T-helper 1 cell treated with Interleukin-12 subunit alpha and Interleukin-12 subunit beta and Interleukin-4 antibody, amounts not matched to agents 30 μg/mL and 1 μg/mL, for 36 hours (primary cell): ENCODE results near the gene HOXB6.

Source experiments
- H3K27ac Mint-ChIP-seq: one replicate; pipeline ENCODE4 v1.8.0; 2021; ENCODE audit warnings: mild to moderate bottlenecking, mixed read lengths
- H3K27me3 Mint-ChIP-seq: one replicate; pipeline ENCODE4 v1.8.0; 2021; ENCODE audit warnings: low read depth, mixed read lengths
- H3K36me3 Mint-ChIP-seq: one replicate; pipeline ENCODE4 v1.8.0; 2021; ENCODE audit warnings: low read depth, mixed read lengths
- H3K4me1 Mint-ChIP-seq: one replicate; pipeline ENCODE4 v1.8.0; 2021; ENCODE audit warnings: low read depth, mixed read lengths
- H3K4me3 Mint-ChIP-seq: one replicate; pipeline ENCODE4 v1.8.0; 2021; ENCODE audit warnings: mild to moderate bottlenecking, moderate library complexity, mixed read lengths
- H3K9me3 Mint-ChIP-seq: one replicate; pipeline ENCODE4 v1.8.0; 2021; ENCODE audit warnings: mixed read lengths

Gene HOXB6

DNA sequence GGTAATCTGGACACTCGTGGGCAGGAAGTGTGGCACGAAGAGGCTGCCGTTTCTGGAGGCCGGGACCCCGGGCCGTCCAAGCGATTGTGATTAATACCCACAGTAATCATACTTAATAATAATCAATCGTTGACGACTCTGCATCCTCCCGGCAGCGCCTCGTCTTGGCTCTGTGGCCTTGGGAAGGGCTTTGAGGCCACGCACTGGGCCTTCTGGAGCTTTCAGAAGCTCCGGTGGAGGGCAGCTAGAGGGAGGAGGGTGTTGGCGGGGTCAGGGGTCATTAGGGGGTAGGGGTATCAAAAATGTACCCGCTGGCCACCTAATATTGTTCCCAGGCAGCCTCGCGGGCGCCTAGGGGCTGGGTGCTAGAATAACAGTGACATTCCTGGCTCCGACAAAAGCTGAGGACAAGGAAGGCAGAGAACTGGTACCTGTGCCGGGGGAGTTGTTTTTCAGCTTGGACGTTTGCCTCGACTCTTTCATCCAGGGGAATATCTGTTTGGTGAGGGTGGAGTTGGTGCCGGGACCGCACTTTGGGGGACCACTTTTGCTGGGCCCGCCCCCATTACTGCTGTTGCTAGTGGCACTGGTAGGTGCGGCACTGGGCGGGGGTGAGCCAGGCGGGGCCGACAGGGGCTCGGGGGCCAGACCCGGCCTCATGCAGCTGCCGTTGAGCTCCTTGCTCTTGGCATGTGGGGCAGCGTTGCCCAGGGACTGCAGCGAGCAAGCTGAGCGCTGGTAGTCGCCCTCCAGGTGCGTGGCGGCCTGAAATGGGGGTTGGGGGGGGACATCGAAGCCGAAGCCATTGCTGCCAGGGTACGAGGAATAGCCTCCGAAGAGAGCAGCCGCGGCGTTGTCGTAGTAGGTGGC, 53.0 kb downstream of the HOXB6 start:
- no peak overlapping the region for H3K4me3 Mint-ChIP-seq
- no peaks in the 10 kb centered on the region for H3K9me3 Mint-ChIP-seq
- H3K27ac Mint-ChIP-seq, result no peak overlapping the region

DNA sequence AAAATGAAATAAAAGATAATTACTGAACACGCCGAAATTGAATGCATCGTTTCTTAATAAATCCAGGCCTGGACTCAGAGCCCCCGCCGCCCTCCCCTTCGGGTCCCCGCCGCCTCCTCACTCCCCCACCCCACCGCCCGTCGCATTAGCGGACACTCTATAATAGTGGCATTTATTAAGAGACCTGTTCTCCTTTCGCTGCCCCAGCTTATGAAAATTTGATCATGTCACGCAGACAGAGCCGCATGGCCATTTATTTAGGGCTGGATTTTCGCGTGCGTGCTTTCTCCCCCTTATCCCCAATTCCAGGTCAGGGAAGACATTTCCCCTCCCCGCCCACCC, 53.6 kb downstream of the HOXB6 start:
- H3K4me3 Mint-ChIP-seq, result no peak overlapping the region
- peaks cover 18% of the 10 kb centered on the region for H3K27me3 Mint-ChIP-seq
- H3K4me1 Mint-ChIP-seq, result peaks cover 33% of the 10 kb centered on the region
- H3K27ac Mint-ChIP-seq, result no peak overlapping the region
- H3K9me3 Mint-ChIP-seq, result no peaks in the 10 kb centered on the region
- peaks cover 17% of the 10 kb centered on the region for H3K36me3 Mint-ChIP-seq

More for the DNA sequence above, 53.0 kb downstream of the HOXB6 start:
- H3K4me1 Mint-ChIP-seq, result peaks cover 30% of the 10 kb centered on the region
- peaks cover 24% of the 10 kb centered on the region for H3K27me3 Mint-ChIP-seq
- H3K36me3 Mint-ChIP-seq, result peaks cover 20% of the 10 kb centered on the region

DNA sequence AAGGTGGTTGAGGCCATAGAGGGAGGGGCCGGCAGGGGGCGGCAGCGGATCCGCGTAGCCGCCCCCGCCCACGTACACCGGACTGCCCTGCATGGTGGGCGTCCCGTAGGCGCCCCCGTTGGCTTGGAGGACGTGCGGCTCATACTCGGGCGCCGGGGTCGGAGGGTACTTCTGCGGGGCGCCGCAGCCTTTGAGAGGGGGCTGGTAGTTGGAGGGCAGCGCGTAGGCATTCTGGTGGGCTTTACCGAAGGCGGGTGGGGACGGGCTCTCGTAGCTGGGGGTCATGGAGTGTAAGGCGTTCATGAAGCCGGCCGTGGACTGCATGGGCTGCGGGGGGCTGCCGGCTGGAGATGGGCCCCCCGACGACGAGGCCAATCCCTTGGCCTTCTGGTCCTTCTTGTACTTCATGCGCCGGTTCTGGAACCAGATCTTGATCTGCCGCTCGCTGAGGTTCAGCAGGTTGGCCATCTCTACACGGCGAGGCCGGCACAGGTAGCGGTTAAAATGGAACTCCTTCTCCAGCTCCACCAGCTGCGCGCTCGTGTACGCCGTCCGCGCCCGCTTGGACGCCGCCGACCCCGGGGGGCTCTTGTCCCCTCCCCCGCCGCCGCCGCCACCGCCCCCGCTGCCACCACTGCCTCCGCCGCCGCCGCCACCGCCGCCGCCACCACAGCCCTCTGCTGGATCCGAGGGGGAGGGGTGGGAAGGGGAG, 54.1 kb downstream of the HOXB6 start:
- Mint-ChIP-seq H3K27me3 (peaks cover 13% of the 10 kb centered on the region), H3K4me1 (peaks cover 33% of the 10 kb centered on the region), H3K36me3 (peaks cover 14% of the 10 kb centered on the region), H3K4me3 (no peak overlapping the region), H3K9me3 (no peaks in the 10 kb centered on the region), H3K27ac (no peak overlapping the region)

DNA sequence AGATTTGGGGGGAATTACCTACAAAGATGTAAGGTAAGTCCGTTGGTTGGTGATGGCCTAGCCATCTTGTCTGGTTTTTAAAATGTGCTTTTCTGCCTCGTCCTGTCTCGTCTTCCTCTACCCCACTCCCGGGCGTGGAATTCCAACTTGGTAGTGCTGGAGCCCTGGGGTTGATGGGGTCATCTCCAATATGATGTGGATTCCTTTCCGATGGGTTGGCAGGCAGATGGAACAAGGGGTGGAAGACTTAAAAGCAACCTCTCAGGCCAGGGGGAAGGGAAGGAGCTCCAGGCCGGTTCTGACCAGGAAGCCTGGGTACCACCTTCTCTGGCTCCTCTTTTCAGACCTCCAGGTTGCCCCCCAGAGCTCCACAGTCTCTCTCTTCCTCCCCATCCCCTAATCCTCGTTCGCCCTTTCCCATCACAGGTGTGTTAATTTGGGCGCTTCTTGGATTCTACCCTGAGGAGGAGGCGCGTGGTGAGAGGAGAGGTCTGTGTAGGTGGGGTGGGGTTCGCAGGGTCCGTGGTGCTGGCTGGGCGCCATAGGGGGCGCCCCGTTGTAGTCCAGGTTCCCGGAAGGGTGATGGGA, 54.8 kb downstream of the HOXB6 start:
- Mint-ChIP-seq H3K27me3 (peaks cover 8% of the 10 kb centered on the region), H3K9me3 (no peaks in the 10 kb centered on the region)

DNA sequence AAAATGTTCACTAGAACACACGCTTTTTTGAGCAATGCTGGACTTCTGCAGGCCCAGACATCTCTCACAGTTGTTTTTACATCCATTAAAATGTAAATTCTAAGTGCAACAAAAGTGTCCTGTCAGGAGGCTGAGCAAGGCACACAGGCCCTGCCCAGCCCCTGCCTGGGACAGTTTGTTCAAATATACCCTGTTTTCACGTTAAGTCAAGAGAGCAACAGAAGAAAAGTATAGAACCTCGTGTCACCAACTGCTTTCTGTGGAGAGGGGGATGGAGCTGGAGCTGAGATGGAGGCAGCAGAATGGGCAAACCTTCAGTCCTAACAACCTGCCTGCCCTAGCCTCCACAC, 55.5 kb downstream of the HOXB6 start:
- no peak overlapping the region for H3K4me3 Mint-ChIP-seq
- no peaks in the 10 kb centered on the region for H3K9me3 Mint-ChIP-seq
- peaks cover 10% of the 10 kb centered on the region for H3K36me3 Mint-ChIP-seq
- H3K27ac Mint-ChIP-seq, result no peak overlapping the region
- H3K4me1 Mint-ChIP-seq, result peaks cover 36% of the 10 kb centered on the region
- peaks cover 2% of the 10 kb centered on the region for H3K27me3 Mint-ChIP-seq

More for the DNA sequence above, 54.8 kb downstream of the HOXB6 start:
- Mint-ChIP-seq H3K27ac (no peak overlapping the region), H3K4me1 (peaks cover 34% of the 10 kb centered on the region), H3K36me3 (peaks cover 12% of the 10 kb centered on the region), H3K4me3 (no peak overlapping the region)

DNA sequence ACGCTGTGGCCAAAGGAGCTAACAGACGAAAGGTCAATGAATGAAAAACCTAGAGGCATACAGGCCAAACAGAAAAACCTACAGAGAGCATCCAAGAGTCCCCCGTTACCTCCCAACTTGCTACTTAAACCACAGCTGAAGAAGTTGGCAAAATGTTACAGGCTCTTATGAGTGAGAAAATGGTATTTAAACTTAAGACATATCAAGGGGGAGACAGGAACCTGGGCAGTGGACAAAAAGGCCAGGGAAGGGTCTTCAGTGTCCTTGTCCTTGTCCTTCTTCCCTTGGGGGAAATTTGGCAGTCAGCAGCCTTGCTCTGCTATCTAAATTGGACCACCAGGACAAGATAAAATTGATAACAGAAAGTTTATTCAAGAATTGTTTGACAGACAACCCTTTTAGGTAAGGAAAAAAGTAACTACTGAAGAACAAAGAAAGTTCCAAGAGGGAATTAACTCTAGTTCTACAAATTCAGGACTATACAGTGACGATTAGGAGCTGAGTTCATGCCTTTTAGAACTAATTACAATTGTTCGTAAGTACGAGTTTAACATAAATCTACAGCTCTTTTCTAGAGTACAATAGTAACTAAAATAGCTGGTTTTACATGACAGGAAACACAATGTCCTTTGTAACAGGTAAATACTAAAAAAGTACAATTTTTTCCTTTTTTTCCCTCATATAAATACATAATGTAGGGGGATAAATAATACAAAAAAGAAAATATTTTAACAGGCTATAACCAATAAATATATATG, 56.1 kb downstream of the HOXB6 start:
- peak overlapping the region; percentile 96 for H3K4me3 Mint-ChIP-seq
- no peaks in the 10 kb centered on the region for H3K9me3 Mint-ChIP-seq
- H3K36me3 Mint-ChIP-seq, result peaks cover 10% of the 10 kb centered on the region
- no peaks in the 10 kb centered on the region for H3K27me3 Mint-ChIP-seq
- peaks cover 36% of the 10 kb centered on the region for H3K4me1 Mint-ChIP-seq
- peak overlapping the region; percentile 81 for H3K27ac Mint-ChIP-seq

DNA sequence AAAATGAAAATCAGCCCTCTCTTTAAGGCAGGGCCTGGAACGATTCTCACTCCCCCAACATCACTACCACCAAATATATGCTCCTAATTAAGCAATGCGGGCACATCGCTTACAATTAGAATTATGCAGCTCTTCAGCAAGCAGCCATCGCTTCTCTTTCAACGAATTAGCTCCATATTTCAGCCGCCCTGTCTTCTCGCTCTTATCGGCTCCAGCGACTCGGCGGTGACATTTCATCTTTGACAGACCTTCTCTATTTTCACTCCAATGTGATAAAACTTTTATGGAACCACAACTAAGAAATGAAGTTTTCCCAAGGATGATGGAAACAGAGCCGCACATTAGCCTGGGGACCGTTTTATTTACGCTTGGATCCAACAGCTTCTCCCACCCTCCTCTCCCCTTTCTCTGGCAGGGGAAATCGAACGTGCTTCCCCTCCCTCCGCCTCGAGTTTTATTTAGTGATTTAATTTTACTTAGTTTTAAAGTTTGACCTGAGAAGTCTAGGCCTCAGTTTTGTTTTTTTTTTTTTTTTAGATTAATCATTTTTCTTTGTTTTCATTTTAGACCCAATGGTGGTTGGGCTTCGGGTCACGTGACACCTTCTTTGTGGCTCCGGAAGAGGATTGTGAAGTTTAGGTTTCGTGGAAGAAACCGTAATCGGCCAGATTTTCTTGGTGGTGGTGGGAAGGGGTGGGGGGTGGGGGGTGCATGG, 56.8 kb downstream of the HOXB6 start:
- Mint-ChIP-seq H3K36me3 (peaks cover 10% of the 10 kb centered on the region), H3K4me1 (peaks cover 36% of the 10 kb centered on the region), H3K4me3 (peak overlapping the region; percentile 96), H3K27me3 (no peaks in the 10 kb centered on the region), H3K9me3 (no peaks in the 10 kb centered on the region), H3K27ac (peak overlapping the region; percentile 81)

DNA sequence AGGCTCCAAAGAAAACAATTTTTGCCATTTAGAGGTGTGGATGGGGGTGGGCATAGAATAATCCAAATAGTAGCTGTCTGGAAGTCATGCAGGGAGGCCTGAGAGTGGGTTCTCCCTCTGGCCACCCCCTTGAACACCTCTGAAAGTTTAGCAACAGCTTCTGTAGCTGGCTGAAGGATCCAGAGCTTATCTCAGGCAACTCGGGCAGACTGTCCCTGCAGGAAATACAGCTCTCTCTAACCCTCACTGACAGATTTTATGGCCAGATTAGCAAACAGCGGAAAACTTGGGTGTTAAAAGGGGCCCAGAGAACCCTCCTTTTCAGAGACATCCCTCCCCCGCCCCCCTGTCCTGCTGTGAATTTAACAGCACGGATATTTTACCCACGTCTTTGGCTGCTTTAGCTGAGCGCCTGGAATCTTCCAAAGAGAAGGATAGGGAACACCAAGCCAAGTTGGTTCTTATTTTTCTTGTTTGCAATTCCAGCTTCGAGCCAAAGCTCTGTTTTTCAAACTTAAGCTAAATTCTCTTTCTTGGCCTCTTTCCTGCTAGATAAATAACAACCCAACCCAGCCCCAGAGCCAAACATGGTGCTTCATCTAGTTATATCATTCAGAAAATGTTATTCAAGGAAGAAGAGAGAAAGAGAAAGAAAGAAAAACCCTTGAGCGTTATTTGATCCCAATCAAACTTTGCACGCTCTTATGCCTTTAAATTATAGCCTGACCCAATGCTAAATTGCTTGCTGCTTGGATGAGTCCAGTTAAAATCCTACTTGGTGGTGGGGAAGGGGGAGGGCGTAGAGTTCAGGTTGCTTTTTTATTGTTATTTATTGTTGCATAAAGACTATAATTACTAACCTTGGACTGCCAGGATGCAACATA, 57.6 kb downstream of the HOXB6 start:
- Mint-ChIP-seq H3K36me3 (peaks cover 16% of the 10 kb centered on the region), H3K4me1 (peaks cover 38% of the 10 kb centered on the region), H3K9me3 (no peaks in the 10 kb centered on the region), H3K27me3 (peaks cover 2% of the 10 kb centered on the region), H3K27ac (peak overlapping the region; percentile 81), H3K4me3 (peak overlapping the region; percentile 96)

DNA sequence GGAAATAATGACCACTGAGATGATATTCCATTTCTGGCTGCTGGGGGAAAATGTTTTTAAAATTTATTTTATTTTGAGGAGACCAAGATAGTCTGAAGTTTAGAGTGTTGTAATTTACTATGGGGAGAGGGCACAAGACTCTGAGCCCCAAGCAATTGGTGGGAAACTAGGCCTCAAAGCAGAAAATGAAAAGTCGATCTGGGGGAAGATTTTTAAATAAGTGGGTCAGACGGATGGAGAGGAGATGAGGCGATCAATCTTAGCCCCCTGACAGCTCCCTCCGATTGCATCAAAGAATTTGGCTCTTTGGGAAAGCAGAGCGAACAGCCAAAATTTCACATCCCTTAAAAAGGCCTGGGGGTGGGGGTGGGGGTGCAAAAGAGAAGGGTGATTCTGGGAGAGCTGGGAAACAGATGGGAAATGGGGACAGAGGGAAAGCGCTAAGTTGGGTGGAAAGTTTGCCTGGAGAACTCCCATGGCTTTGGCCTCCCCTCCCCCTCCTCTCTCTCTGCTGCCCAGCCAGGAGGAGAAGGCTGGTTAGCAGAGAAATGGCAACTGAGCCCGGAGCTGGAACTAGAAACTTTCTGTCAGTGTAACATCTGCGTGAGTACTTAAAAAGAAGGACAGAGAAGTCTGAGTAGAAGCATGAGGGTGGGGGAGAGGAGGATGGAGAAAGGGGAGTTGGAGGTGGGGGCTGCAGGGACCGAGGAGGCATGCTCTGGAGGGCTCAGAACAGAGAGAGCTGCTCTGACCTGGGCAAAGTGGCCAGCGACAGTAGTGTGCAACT, 58.5 kb downstream of the HOXB6 start:
- Mint-ChIP-seq H3K36me3 (peaks cover 20% of the 10 kb centered on the region), H3K4me1 (peaks cover 43% of the 10 kb centered on the region), H3K27me3 (peaks cover 5% of the 10 kb centered on the region), H3K4me3 (peak overlapping the region; percentile 96), H3K27ac (peak overlapping the region; percentile 81), H3K9me3 (no peaks in the 10 kb centered on the region)
